IPS DF 6.9 (cell line): ENCODE measurements around the gene TRMT2A.

ENCODE experiments used
- DNase-seq: peaks from one replicate; pipeline ENCODE4 v3.0.0-alpha.2; 2013; ENCODE audit warnings: low read depth, low spot score
- H3K27ac ChIP-seq: one replicate; pipeline ENCODE4 v1.5.1; 2013; ENCODE audit warnings: low read length, control low read depth
- H3K27me3 ChIP-seq: 2 replicates; pipeline ENCODE4 v1.6.1; 2013; ENCODE audit warnings: mild to moderate bottlenecking, low read length; ENCODE audit not compliant: control insufficient read depth, insufficient read depth
- H3K36me3 ChIP-seq: 2 replicates; pipeline ENCODE4 v1.6.1; 2013; ENCODE audit warnings: low read length; ENCODE audit not compliant: control insufficient read depth, insufficient read depth
- H3K4me1 ChIP-seq: 2 replicates; pipeline ENCODE4 v1.6.1; 2013; ENCODE audit warnings: low read length; ENCODE audit not compliant: control insufficient read depth, insufficient read depth
- H3K4me3 ChIP-seq: 2 replicates; pipeline ENCODE4 v1.5.1; 2013; ENCODE audit warnings: mild to moderate bottlenecking, low read length
- H3K9me3 ChIP-seq: 2 replicates; pipeline ENCODE4 v1.6.1; 2013; ENCODE audit warnings: low read length, inconsistent platforms; ENCODE audit not compliant: control insufficient read depth, insufficient read depth
- WGBS: extraction: QIAGEN DNeasy Blood & Tissue Kit; methylation state at CpG from one replicate; pipeline ENCODE4 v1.1.7; 2013; ENCODE audit warnings: mixed read lengths, missing lambda C conversion rate; ENCODE audit not compliant: insufficient read length, insufficient coverage; 5-methylcytosine and 5-hydroxymethylcytosine counted together

The TRMT2A gene

DNA sequence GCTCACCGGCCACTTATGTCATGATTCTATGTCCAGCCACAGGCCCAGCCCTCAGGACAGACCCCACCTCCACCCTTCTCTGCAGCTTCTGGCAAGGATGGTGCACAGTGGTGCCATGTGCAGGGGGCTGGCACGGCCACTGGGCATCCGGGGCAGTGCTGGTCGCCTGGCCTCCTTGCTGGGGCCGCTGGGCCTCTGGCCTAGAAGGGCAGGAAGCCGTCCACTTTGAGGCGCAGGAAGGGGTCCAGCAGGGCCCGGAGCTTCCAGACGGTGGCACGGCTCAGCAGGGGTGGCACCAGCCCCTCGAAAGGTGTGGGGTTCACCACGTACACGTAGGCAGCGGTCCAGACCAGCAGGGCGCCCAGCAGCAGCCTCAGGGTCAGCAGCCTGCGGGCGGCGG lies 31.4 kb upstream of the TRMT2A start:
- H3K27ac ChIP-seq, result no peak overlapping the region
- no peaks in the 10 kb centered on the region; the same call in 1 of the 2 replicates for H3K4me1 ChIP-seq

DNA sequence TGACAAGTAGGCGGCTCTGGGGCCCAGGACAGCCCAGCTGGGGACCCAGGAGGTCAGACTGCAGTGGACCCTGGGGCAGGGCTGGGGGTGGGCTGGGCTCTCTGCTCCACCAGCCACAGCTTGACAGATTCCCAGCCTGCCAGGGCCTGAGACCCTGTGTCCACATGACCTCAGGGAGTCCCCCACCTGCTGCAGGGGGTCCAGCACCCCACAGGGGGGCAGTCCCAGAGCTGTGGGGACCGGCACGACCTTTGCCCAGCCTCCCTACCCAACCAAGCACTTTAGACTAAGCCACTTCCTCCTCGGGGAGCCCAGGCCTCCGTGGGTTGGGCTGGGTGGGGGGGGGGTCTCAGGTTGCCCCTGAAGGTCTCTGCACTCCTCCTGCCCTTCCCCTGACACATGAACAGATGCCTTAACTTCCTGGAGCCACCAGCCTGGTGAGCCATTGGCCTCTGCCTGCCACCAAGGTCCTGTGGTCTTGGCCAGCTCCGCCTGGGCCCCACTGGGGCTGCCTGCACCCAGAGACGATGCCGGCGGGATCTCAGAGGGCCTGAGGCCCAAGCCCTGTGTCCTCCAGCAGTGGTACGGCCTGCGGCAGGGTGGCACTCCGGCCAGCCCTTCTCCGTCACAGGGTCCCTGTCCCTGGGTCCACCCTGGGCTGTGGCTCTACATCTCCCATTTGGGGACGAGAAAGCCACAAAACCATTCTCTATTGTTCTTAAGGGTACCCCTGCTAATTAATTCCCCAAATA lies 30.4 kb upstream of the TRMT2A start:
- no peak overlapping the region for H3K27ac ChIP-seq
- no peaks in the 10 kb centered on the region for H3K27me3 ChIP-seq
- H3K9me3 ChIP-seq, result no peaks in the 10 kb centered on the region
- WGBS, result no CpG with 5 or more reads among the region's 14 CpGs
- no peak overlapping the region for H3K4me3 ChIP-seq
- H3K36me3 ChIP-seq, result no peaks in the 10 kb centered on the region
- H3K4me1 ChIP-seq, result no peaks in the 10 kb centered on the region; the same call in 1 of the 2 replicates
- no peak for DNase-seq

More for the DNA sequence above, 31.4 kb upstream of the TRMT2A start:
- no CpG with 5 or more reads among the region's 18 CpGs for WGBS
- Histone ChIP-seq H3K27me3 (no peaks in the 10 kb centered on the region), H3K36me3 (no peaks in the 10 kb centered on the region), H3K4me3 (no peak overlapping the region), H3K9me3 (no peaks in the 10 kb centered on the region)
- no peak for DNase-seq

DNA sequence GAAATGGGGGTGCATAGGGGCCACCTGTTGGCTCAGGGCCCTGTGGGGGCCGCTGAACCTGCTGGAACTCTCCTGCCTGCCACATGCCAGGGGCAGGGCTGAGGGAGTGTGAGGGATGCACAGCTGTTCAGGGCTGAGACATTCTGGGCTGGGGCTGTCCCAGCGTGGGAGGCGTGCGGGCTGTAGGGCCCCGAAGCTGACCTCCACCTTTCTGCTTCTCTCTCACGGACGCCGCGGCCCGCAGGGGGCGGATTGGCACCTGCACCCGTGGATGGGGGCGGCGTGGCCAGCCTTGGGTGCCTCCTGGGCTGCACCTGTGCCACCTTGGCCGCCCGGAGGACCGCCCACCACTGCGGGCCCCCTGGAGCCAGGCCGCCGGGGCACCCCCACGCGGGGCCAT lies 29.8 kb upstream of the TRMT2A start:
- no CpG with 5 or more reads among the region's 22 CpGs for WGBS
- Histone ChIP-seq H3K27ac (no peak overlapping the region), H3K27me3 (no peaks in the 10 kb centered on the region), H3K36me3 (peaks cover 2% of the 10 kb centered on the region; the same call in 1 of the 2 replicates), H3K4me3 (no peak overlapping the region), H3K4me1 (no peaks in the 10 kb centered on the region; the same call in 1 of the 2 replicates), H3K9me3 (no peaks in the 10 kb centered on the region)
- no peak for DNase-seq

DNA sequence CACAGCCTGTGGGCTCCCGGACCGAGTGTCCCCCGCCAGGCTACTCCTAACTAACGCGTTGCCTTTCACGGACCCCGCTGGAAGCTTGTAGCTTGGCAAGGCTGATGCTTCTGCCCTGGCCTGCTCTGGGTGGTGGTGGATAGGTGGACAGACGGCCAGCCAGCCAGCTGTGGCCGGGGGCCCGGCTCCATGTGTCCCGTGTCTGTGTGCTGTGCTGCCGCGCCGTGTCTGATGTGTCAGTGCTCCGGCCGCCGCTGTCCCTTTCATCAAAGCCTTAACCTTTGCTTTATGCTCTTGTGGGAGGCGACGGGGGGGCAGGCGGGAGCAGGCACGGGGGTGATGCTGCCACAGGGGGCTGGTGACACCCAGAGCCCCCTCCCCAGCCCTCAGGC lies 28.8 kb upstream of the TRMT2A start:
- no peaks in the 10 kb centered on the region; the same call in 1 of the 2 replicates for H3K4me1 ChIP-seq
- no CpG with 5 or more reads among the region's 21 CpGs for WGBS
- H3K27ac ChIP-seq, result no peak overlapping the region

DNA sequence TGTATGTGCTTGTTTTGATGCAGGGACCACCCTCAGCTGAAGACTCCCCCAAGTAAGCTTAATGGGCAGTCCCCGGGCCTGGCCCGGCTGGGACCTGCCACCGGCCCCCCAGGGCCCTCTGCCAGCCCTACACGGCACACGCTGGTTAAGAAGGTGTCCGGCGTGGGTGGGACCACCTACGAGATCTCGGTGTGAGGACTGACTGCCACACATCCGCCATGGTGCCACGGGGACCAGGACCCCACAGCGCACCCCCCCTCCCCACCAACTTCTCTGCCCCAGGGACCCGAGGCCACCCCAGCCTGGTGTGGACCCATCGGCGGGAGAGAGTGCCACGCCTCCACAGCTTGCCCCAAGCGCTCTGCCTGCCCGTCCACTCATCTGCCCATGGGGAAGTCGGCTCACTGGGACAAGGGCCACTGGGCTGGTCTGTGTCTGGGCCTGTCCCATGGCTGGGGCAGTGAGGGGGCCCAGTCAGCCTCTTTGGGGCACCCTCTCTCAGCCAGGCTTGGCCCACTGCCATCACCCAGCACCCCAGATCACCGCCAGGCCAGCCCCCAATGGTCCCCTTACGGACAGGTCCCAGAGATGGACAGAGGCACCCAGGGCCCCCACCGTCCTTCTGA lies 28.3 kb upstream of the TRMT2A start:
- no peak for DNase-seq
- WGBS, result no CpG with 5 or more reads among the region's 22 CpGs
- H3K9me3 ChIP-seq, result no peaks in the 10 kb centered on the region
- no peak overlapping the region for H3K4me3 ChIP-seq
- peaks cover 6% of the 10 kb centered on the region; the same call in 1 of the 2 replicates for H3K36me3 ChIP-seq
- no peaks in the 10 kb centered on the region; the same call in 1 of the 2 replicates for H3K4me1 ChIP-seq
- no peak overlapping the region for H3K27ac ChIP-seq
- H3K27me3 ChIP-seq, result no peaks in the 10 kb centered on the region

More for the DNA sequence above, 28.8 kb upstream of the TRMT2A start:
- no peaks in the 10 kb centered on the region for H3K27me3 ChIP-seq
- H3K4me3 ChIP-seq, result no peak overlapping the region
- H3K36me3 ChIP-seq, result peaks cover 6% of the 10 kb centered on the region; the same call in 1 of the 2 replicates
- H3K9me3 ChIP-seq, result no peaks in the 10 kb centered on the region
- DNase-seq, result no peak

DNA sequence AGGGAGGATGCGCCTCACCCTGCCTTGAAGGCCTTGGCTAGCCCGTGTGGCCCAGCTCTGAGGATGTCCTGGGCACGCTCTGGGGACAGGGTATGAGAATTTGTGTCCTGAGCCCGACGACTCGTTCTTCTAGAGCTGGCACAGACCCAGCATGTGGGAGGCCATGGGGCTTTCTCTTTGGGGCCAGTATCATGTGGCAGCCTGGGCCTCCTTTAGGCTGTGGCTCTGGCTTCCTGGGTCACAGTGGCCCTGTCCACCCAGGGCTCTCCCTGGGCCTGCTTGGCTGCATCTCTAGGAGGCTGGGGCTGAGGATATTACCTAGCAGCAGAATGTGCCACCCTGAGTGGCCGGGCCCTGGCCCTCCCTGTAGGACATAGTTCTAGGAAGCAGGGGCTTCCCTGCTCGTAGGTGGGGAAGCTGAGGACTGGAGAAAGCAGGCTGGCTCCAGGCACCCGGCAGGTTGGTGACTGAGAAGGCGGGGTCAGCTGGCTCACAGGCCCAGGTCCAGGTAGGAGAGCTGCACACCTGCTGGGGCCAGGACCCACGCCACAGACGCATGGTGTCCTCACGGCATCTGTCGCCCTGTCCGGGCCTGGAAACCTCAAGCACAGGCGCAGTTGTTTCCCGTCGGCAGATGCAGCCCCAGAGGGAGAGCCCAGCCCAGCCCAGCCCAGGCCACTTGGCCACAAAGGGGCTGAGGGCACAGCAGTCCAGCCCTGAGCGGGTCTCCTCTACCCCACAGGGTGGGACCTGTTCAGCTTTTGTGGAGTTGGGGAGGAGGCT lies 27.0 kb upstream of the TRMT2A start:
- no CpG with 5 or more reads among the region's 19 CpGs for WGBS
- H3K36me3 ChIP-seq, result peaks cover 11% of the 10 kb centered on the region

DNA sequence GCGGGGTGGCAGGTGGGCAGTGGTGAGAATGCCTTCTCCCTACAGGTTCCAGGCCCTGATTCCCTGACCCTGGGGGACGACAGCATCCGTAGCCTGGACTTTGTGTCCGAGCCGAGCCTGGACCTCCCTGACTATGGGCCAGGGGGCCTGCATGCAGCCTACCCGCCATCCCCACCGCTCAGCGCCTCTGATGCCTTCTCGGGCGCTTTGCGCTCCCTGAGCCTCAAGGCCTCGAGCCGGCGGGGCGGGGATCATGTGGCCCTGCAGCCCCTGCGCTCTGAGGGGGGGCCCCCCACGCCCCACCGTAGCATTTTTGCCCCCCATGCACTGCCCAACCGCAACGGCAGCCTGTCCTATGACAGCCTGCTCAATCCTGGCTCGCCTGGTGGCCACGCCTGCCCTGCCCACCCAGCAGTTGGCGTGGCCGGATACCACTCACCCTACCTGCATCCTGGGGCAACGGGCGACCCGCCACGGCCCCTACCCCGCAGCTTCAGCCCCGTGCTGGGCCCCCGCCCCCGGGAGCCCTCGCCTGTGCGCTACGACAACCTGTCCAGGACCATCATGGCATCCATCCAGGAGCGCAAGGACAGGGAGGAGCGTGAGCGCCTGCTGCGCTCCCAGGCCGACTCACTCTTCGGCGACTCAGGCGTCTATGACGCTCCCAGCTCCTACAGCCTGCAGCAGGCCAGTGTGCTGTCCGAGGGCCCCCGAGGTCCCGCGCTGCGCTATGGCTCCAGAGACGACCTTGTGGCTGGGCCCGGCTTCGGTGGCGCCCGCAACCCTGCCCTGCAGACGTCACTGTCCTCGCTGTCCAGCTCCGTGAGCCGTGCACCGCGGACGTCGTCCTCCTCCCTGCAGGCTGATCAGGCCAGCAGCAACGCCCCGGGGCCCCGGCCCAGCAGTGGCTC lies 25.9 kb upstream of the TRMT2A start:
- Histone ChIP-seq H3K4me1 (no peaks in the 10 kb centered on the region; the same call in 1 of the 2 replicates), H3K27me3 (no peaks in the 10 kb centered on the region), H3K27ac (no peak overlapping the region), H3K9me3 (no peaks in the 10 kb centered on the region), H3K4me3 (no peak overlapping the region), H3K36me3 (peaks cover 11% of the 10 kb centered on the region)
- WGBS, result no CpG with 5 or more reads among the region's 65 CpGs
- no peak for DNase-seq

More for the DNA sequence above, 27.0 kb upstream of the TRMT2A start:
- Histone ChIP-seq H3K27me3 (no peaks in the 10 kb centered on the region), H3K9me3 (no peaks in the 10 kb centered on the region), H3K4me3 (no peak overlapping the region), H3K27ac (no peak overlapping the region), H3K4me1 (no peaks in the 10 kb centered on the region; the same call in 1 of the 2 replicates)
- DNase-seq, result no peak

DNA sequence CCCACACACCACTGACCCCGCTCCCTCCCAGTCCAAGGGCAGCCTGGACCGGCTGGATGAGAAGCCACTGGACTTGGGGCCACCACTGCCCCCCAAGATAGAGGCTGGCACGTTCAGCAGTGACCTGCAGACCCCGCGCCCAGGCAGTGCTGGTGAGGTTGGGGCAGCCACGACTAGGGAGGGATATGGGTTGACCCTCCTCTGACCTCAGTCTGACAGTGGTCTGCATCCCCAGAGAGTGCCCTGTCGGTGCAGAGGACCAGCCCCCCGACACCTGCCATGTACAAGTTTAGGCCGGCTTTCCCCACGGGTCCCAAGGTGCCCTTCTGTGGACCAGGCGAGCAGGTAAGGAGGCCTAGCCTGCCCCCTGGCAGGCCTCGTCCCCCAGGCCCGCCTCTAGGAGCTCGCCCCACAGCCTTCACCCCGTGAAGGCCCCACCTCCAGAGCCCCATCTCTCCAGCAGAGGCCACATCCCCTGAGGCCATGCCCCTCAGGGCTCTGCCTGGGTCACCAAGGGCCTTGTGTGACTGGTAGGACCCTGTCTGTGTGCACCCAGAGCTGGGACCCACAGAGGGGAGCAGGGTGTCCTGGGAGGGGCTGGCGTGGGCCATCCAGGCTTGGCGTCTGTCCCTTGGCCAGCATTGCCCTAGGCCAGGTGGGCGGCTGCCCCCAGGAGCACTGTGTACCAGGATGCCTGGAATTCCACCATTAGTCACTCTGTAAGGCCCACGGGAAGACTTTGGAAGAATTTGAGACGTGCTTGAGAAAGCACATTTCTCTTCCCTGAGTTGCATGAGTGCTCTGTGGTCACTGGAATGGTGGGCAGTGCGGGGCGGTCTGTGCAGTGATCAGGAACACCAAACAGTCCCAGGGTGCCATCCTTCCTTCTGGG lies 24.4 kb upstream of the TRMT2A start:
- Histone ChIP-seq H3K27me3 (no peaks in the 10 kb centered on the region), H3K36me3 (peaks cover 11% of the 10 kb centered on the region), H3K4me1 (no peaks in the 10 kb centered on the region), H3K4me3 (no peak overlapping the region), H3K9me3 (no peaks in the 10 kb centered on the region), H3K27ac (no peak overlapping the region)
- no peak for DNase-seq
- no CpG with 5 or more reads among the region's 22 CpGs for WGBS

DNA sequence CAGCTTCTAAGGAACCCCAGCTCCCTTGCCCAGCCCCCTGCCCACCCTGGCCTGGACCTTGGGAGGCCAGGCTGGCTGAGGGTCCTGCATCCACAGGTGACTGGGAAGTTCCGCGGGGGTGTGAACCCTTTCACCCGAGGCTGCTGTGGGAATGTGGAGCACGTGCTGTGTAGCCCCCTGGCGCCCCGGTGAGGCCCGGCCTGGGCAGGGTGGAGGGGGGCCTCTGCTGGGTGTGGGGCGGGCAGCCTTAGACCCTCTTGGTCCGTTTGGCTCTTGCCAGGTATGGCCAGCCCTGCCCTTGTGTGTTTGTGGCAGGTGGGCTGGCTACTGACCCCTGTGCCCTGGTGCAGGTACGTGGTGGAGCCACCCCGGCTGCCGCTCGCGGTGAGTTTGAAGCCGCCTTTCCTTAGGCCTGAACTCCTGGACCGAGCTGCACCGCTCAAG lies 23.5 kb upstream of the TRMT2A start:
- Histone ChIP-seq H3K27me3 (no peaks in the 10 kb centered on the region), H3K4me3 (no peak overlapping the region), H3K9me3 (no peaks in the 10 kb centered on the region), H3K36me3 (peaks cover 11% of the 10 kb centered on the region), H3K4me1 (no peaks in the 10 kb centered on the region), H3K27ac (no peak overlapping the region)
- no CpG with 5 or more reads among the region's 17 CpGs for WGBS
- DNase-seq, result no peak
